Activated CD4-positive, CD25-positive, alpha-beta regulatory T cell treated with anti-CD3 and anti-CD28 coated beads, Interleukin-2, amount 50 U/mL, for 72 hours (primary cell): ENCODE measurements around the gene ELAVL1.
"Not testable (repeated sequence)": the region's sequence is repeated elsewhere in the genome, so short reads cannot be mapped to it uniquely, and the experiment has no call there.

Experiments used
- DNase-seq: peaks from one replicate; pipeline ENCODE4 v3.0.0; 2021

ELAVL1 gene

GRCh38 chr19:7932930-7933300 is 72.5 kb downstream of the ELAVL1 start:
- no peak for DNase-seq

- no peak for DNase-seq
Observed at GRCh38 chr19:7932276-7932929, 73.0 kb downstream of the ELAVL1 start.

- no peak for DNase-seq
Observed at GRCh38 chr19:7931221-7932061, 74.0 kb downstream of the ELAVL1 start.

- DNase-seq, result no peak
Observed at GRCh38 chr19:7930765-7931164, 74.7 kb downstream of the ELAVL1 start.

- not testable (repeated sequence) for DNase-seq
Observed at GRCh38 chr19:7930030-7930429, 75.4 kb downstream of the ELAVL1 start.

- peak; percentile 56 for DNase-seq
Observed at GRCh38 chr19:7928741-7929701, 76.4 kb downstream of the ELAVL1 start.

GRCh38 chr19:7928334-7928706 is 77.1 kb downstream of the ELAVL1 start:
- DNase-seq, result no peak

GRCh38 chr19:7927605-7928333 is 77.7 kb downstream of the ELAVL1 start:
- DNase-seq, result no peak

GRCh38 chr19:7926727-7927604 is 78.5 kb downstream of the ELAVL1 start:
- no peak for DNase-seq

- peak; percentile 76 for DNase-seq
Observed at GRCh38 chr19:7926021-7926726, 79.3 kb downstream of the ELAVL1 start, which contains the start of gene CTXN1. Gene CTXN1, minus strand, starts transcription at chr19:7926135. Its CDS starts 597 bp downstream, at chr19:7925538.

GRCh38 chr19:7925171-7925851 is 80.1 kb downstream of the ELAVL1 start:
- peak; percentile 75 for DNase-seq

- no peak for DNase-seq
Observed at GRCh38 chr19:7924651-7925170, 80.7 kb downstream of the ELAVL1 start.

GRCh38 chr19:7924241-7924640 is 81.2 kb downstream of the ELAVL1 start:
- DNase-seq, result no peak

GRCh38 chr19:7923295-7924191 is 81.9 kb downstream of the ELAVL1 start:
- no peak for DNase-seq

- DNase-seq, result no peak
Observed at GRCh38 chr19:7922836-7923195, 82.6 kb downstream of the ELAVL1 start.

GRCh38 chr19:7921967-7922835 is 83.2 kb downstream of the ELAVL1 start:
- DNase-seq, result no peak

GRCh38 chr19:7921302-7921966 is 84.0 kb downstream of the ELAVL1 start:
- no peak for DNase-seq
